GM18520 (cell line): ENCODE results near the gene KIAA1755.

Source experiments
- ATAC-seq: cut with Tn5 transposase; IDR thresholded peaks from one replicate; pipeline ENCODE4 v1.9.1; 2021; ENCODE audit not compliant: unreplicated experiment

KIAA1755 gene

DNA sequence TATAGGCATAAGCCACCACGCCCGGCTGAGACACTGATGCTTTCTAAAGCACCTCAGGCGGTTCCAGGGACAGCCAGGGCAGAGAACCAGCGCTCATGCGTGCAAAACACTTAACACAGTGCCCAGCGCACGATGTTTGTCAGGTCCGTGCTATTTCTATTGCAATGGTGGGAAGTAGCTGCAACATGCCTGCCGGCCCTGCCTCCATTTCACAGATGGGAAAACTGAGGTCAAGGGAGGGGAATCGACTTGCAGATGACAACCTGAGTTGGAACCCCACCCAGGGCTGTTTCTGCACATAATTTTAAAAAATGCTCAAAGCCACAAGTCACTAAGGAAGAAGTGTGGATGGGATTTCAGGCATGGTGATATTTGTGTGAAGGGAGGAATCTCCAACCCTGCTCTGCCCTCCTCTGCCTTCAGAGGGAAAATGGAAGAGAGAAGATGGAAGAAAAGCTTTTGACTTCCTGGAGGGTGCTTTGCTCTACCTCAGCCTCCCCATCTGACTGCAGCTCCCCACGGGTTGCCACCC is 39.9 kb downstream of the KIAA1755 start:
- ATAC-seq, result no peak

GRCh38 chr20:38219006-38219950 is 41.3 kb downstream of the KIAA1755 start:
- ATAC-seq, result no peak

DNA sequence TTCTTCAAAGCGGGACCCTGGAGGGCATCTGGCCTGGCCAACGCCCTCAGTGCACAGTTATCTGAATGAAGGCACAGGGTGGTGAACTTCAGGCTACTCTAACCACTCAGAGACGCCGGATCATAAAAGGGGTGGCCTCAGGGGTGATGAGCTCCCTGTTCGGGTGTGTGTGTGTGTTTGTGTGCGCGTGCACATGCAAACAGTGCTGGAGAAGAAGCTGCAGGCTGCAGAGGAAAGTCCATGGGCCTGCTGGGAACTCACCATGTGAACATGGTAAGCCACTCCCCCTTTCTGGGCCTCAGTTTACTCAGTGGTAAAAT is 42.0 kb downstream of the KIAA1755 start:
- ATAC-seq, result no peak

DNA sequence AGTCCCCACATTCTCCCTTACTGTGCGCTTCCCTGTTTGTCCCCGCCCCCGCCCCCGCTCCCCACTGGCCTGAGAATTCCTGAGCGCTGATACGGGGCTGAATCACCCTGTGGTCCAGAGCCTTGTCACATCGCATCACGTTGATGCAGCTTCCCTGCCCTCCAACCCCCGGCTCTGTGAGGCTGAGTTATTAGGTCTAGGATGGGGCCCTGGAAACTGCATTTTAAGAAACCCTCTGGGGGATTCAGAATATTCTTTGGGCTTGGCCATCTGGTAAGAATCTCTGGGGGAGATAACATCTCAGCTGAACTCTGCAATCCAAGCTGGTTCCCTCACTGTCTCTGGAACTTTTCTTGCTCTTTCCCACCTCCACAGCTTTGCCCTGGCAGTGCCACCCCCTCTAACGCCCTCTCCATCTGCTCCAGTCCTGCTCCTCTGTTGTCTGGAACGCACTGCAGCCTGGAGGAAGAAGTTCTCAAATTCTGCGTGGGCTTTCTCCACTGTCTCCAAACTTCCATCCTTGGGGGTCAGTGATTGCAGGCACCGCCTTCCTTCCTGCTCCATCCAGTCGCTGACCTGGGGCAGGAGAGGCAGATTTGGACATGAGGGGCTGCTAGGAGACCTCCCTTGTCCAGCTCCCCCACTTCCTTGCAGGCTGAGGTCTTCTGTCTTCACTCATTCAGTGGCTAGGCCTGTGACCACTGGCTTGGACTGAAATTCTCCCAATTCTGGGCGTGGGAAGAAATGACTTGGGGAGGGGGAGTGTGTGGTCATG is 42.6 kb downstream of the KIAA1755 start:
- ATAC-seq, result no peak

- no peak for ATAC-seq
Observed at GRCh38 chr20:38216746-38217595, 43.6 kb downstream of the KIAA1755 start.

DNA sequence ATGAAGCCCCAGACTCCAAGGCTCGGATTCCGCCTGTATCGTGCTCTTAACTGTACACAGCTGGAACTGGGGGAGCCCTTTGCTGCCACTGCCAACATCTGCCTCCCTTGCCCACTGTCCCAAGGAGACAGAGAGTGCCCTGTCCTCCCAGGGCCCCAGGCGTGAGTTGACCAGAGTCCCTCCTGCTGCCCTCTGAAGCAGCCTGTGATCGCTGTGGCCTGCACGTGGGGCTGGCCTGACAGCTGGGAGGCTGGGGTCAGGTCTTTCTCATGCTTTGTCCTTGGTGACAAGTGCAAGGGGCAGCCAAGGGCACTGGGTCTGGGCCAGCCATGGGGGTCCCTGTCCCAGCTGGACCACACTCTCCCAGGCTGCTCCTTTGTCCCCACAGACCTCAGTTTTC is 44.3 kb downstream of the KIAA1755 start:
- ATAC-seq, result no peak

DNA sequence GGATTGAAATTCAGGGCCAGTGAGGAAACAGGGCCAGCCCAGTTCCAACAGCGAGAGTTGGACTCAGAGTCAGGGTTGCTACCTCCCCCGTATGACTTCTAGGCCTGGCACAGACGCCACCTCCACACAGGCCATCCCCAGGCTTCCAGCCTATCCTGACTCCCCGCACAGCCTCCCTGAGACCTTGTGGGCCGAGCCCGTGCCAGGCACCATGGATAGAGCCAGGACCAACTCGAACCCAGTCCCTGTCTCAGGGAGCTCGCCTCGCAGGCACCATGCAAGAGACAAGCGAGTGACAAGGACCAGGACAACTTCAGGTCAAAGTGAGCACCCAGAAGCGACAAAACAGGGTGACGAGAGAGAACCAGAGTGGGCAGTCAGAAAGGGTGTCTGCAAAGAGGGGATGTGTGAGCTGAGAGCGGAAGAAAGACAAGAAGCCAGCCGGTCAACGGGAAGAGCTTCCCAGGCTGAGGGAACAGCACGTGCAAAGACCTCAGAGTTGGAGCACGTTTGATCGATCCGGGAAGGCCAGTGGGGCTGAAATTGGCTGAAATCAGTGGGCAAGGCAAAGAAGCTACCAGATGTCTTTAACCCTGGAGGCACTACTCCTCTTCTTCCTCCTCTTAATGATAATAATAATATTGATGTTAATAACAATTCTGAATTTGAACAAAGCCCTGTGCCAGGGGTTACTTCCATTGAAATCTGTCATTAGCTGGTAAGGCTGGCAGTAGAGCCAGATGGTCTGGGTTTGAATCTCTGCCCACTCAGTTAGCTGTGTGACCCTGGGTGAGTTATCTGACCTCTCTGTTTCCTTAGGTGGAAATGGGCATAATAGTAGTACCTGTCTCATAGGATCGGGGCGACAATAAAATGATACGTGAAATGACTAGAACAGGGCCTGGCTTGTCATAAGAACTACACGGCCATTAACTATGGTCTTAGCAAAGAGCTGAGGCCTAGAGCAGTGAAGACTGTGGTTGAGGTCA is 45.0 kb downstream of the KIAA1755 start:
- no peak for ATAC-seq

- no peak for ATAC-seq
Observed at GRCh38 chr20:38214256-38215193, 46.0 kb downstream of the KIAA1755 start.

DNA sequence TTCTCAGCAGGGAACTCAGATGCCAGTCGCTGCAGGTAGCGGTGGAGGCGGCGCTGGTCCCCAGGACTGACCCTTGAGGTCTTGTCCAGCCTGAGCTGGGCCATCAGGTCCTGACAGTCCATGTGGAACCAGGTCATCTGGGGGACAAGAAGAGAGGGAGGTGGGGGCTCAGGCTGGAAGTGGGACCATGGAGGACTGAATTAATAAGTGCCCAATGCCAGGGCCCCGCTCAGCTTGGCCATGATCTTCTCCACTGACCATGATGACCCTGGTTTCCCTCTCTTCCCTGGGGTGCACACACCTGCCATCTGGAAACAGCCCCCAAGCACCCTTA is 47.0 kb downstream of the KIAA1755 start:
- ATAC-seq, result no peak

GRCh38 chr20:38212806-38213606 is 47.5 kb downstream of the KIAA1755 start:
- ATAC-seq, result no peak

- ATAC-seq, result no peak
Observed at GRCh38 chr20:38211200-38212097, 49.1 kb downstream of the KIAA1755 start.

DNA sequence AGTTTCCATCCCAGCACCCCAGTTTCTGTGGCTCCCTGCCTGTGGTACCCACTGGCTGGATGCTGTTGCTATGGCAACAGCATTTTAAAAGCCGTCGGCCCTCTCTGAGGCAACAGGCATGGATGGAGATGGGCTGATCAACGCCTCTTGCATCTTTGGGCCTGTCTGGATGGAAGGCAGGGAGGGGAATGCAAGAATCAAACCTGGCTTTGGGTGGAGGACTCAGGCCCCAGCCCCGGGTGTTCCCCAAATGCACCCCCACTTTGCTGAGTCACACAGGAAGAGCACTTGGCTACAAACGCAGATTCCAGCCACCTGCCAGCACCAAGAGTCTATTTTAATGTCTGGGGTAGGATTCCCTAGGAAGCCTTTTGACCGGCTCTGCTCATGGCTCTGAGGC is 49.8 kb downstream of the KIAA1755 start:
- no peak for ATAC-seq

GRCh38 chr20:38209736-38210405 is 50.7 kb downstream of the KIAA1755 start:
- ATAC-seq, result no peak

DNA sequence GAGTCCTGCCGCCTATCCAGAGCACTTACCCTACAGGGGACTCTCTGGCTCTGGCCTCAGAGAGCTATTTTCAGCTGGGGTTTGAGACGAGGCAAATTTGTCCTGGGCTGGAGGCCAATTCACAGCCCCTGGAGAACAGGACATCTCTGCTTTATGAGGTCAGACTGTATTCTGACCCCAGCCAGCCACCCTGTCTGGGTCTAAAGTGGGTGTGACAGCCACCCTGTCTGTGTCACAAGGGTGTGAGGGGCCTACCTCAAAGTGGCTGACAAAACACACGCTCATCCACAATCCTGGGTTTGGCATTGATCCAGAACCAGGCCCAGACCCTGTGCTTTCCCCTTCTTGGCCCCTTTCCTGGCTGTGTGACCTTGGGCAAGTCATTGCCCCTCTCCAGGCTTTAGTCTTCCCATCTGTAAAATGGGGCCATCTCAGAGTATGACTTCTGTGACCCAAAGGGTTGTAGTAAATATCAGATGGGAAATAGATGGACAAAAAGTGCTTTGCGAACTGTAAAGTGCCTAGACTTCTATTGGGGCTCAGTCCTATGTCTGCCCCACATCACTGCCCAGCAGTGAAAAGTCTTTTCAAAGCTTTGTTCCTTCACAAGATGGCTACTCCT is 51.4 kb downstream of the KIAA1755 start:
- ATAC-seq, result no peak

DNA sequence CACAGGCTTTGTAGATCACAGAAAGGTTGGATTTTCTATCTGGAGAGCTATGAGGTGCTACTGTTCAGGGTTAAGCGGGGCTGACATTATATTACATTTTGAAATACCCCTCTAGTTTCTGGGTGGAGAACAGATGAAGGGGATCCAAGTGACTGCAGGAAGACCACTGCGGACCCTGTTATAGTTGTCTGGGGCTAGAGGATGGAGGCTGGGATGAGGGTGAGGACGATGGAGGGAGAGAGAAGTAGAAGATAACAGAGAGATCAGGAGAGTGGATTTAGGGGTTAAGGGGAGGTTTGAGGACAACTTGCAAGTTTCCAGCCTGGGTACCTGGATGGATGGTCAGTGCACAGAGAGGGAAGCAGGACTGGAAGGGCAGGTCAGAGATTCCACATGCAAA is 52.0 kb downstream of the KIAA1755 start:
- ATAC-seq, result no peak

DNA sequence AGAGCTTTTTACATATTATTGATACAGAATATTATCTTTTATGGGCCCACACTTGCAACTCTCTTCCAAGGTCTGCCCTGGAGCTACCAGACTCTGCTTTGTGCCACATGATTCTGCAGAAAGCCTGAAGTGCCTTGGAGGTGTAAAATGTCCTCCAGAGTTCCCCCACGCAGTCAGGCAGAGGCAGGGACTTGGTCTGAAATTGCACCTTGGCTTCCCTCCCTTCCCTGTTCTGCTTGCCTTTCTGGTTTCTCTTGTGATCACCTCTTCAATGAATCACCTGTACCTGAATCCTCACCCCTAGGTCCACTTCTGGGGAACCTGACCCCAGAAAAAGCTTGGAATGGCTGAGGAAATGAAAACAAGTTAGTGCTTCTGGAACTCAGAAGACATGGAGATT is 52.4 kb downstream of the KIAA1755 start:
- no peak for ATAC-seq
